Liver (tissue), 3 donors: Measurements from ENCODE around the gene C1orf21.

Experiments
- RXRA ChIP-seq, 2 donors: IDR thresholded peaks; 2 replicates each; pipeline ENCODE4 v1.6.1; 2017 to 2018; ENCODE audit warnings: antibody characterized with exemption in 2 of 2, mild to moderate bottlenecking in 1 of 2
- TAF1 ChIP-seq: conservative IDR thresholded peaks from 2 replicates; pipeline ENCODE4 v1.6.1; 2016; ENCODE audit warnings: antibody characterized with exemption, mild to moderate bottlenecking
- TF ChIP-seq, protein P1 (sequence below): IDR thresholded peaks from 2 replicates; pipeline ENCODE4 v1.6.1; 2016; ENCODE audit warnings: antibody characterized with exemption
- TF ChIP-seq, protein P2 (sequence below): fragments of 150-350 bp; IDR thresholded peaks from 2 replicates; pipeline ENCODE4 v1.5.1; 2017; ENCODE audit warnings: improper control_type of control experiment, low read depth, low read length; ENCODE audit not compliant: missing input control
- TF ChIP-seq, protein P3 (sequence below): IDR thresholded peaks from 2 replicates; pipeline ENCODE4 v1.6.1; 2016; ENCODE audit warnings: antibody characterized with exemption, mild to moderate bottlenecking
- TF ChIP-seq, protein P4 (sequence below): IDR thresholded peaks from 2 replicates; pipeline ENCODE4 v1.6.1; 2016; ENCODE audit warnings: antibody characterized with exemption
- donor health status: healthy.
- donor health status: healthy.

DNA sequence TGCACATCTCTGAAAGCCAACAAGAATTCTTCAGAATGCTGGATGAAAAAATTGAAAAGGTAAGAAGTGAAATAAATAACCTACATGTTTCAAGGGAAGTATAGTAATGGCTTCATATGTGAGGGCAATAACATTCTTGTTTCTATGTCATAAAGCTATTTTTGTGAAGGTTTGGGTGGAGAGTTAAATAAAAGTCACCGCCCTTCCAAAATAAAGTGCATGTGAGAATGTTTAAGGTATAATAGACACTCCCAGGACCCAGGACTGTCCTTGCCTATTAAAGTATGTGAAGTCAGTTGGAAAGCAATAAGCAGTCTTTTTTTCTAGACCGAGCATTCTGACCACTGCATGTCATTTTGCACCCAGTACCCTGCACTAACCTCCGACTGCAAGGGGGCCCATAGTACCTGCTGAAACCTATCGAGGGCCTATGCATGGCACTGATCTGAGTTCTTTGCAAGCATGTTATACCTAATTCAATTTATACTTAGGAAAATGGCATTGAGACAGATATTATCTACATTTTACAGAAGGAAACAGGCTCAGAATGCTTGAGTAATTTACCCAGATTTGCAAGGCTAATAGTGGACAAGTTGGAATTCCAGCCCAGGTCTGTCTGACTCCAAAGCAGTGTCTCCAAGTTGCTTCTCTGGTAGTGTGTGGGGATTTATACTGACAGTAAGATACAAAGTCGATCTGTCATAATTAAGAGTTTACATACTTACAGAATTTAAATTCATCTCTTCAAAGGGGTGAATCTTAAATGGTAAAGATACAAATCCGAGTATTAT is 211.8 kb downstream of the C1orf21 start:
- TF ChIP-seq, protein P1, sequence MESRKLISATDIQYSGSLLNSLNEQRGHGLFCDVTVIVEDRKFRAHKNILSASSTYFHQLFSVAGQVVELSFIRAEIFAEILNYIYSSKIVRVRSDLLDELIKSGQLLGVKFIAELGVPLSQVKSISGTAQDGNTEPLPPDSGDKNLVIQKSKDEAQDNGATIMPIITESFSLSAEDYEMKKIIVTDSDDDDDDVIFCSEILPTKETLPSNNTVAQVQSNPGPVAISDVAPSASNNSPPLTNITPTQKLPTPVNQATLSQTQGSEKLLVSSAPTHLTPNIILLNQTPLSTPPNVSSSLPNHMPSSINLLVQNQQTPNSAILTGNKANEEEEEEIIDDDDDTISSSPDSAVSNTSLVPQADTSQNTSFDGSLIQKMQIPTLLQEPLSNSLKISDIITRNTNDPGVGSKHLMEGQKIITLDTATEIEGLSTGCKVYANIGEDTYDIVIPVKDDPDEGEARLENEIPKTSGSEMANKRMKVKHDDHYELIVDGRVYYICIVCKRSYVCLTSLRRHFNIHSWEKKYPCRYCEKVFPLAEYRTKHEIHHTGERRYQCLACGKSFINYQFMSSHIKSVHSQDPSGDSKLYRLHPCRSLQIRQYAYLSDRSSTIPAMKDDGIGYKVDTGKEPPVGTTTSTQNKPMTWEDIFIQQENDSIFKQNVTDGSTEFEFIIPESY, result no peak
- TF ChIP-seq, protein P2, sequence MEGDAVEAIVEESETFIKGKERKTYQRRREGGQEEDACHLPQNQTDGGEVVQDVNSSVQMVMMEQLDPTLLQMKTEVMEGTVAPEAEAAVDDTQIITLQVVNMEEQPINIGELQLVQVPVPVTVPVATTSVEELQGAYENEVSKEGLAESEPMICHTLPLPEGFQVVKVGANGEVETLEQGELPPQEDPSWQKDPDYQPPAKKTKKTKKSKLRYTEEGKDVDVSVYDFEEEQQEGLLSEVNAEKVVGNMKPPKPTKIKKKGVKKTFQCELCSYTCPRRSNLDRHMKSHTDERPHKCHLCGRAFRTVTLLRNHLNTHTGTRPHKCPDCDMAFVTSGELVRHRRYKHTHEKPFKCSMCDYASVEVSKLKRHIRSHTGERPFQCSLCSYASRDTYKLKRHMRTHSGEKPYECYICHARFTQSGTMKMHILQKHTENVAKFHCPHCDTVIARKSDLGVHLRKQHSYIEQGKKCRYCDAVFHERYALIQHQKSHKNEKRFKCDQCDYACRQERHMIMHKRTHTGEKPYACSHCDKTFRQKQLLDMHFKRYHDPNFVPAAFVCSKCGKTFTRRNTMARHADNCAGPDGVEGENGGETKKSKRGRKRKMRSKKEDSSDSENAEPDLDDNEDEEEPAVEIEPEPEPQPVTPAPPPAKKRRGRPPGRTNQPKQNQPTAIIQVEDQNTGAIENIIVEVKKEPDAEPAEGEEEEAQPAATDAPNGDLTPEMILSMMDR, result no peak
- TF ChIP-seq TAF1 (no peak), RXRA (IDR thresholded peaks at IDR 0.05) (no peak)
- TF ChIP-seq, protein P3, sequence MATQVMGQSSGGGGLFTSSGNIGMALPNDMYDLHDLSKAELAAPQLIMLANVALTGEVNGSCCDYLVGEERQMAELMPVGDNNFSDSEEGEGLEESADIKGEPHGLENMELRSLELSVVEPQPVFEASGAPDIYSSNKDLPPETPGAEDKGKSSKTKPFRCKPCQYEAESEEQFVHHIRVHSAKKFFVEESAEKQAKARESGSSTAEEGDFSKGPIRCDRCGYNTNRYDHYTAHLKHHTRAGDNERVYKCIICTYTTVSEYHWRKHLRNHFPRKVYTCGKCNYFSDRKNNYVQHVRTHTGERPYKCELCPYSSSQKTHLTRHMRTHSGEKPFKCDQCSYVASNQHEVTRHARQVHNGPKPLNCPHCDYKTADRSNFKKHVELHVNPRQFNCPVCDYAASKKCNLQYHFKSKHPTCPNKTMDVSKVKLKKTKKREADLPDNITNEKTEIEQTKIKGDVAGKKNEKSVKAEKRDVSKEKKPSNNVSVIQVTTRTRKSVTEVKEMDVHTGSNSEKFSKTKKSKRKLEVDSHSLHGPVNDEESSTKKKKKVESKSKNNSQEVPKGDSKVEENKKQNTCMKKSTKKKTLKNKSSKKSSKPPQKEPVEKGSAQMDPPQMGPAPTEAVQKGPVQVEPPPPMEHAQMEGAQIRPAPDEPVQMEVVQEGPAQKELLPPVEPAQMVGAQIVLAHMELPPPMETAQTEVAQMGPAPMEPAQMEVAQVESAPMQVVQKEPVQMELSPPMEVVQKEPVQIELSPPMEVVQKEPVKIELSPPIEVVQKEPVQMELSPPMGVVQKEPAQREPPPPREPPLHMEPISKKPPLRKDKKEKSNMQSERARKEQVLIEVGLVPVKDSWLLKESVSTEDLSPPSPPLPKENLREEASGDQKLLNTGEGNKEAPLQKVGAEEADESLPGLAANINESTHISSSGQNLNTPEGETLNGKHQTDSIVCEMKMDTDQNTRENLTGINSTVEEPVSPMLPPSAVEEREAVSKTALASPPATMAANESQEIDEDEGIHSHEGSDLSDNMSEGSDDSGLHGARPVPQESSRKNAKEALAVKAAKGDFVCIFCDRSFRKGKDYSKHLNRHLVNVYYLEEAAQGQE, result no peak
- TF ChIP-seq, protein P4, sequence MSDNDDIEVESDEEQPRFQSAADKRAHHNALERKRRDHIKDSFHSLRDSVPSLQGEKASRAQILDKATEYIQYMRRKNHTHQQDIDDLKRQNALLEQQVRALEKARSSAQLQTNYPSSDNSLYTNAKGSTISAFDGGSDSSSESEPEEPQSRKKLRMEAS, result no peak
